Fibroblast of lung (primary cell): ENCODE data around the gene BCAS1.

Experiments used
- EZH2 ChIP-seq: IDR thresholded peaks from 2 replicates; pipeline ENCODE4 v1.5.1; 2012; ENCODE audit warnings: low read length, control low read depth, mild to moderate bottlenecking; ENCODE audit errors: missing control alignments
- TF ChIP-seq, protein P1 (sequence below), 2 donors: IDR thresholded peaks in 1 of 2; conservative IDR thresholded peaks in 1 of 2; 1 replicate in 1 of 2; 2 replicates in 1 of 2; pipeline ENCODE4 v1.5.1; 2011 to 2012; ENCODE audit warnings: low read length in 2 of 2, control low read depth in 1 of 2, inconsistent platforms in 1 of 2, low read depth in 1 of 2, mild to moderate bottlenecking in 1 of 2

DNA sequence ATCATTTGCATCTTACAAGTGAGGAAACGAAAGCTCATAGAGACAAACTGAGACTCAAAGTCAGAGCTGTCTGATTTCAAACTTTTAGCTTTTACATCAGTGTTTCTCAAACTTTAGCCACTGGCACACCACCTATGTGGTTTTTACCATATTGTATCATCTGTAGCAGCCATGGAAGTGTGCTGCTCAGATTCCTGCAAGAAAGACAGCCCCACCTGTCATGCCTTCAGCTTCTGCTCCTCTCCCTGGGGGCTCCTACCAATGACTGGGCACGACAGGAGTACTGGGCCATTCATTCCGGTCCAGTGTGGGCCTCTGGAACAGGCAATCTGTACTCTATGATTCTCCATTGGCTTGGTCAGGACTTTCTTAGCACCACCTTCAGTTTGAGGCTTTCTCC is 87.0 kb downstream of the BCAS1 start:
- TF ChIP-seq, protein P1, sequence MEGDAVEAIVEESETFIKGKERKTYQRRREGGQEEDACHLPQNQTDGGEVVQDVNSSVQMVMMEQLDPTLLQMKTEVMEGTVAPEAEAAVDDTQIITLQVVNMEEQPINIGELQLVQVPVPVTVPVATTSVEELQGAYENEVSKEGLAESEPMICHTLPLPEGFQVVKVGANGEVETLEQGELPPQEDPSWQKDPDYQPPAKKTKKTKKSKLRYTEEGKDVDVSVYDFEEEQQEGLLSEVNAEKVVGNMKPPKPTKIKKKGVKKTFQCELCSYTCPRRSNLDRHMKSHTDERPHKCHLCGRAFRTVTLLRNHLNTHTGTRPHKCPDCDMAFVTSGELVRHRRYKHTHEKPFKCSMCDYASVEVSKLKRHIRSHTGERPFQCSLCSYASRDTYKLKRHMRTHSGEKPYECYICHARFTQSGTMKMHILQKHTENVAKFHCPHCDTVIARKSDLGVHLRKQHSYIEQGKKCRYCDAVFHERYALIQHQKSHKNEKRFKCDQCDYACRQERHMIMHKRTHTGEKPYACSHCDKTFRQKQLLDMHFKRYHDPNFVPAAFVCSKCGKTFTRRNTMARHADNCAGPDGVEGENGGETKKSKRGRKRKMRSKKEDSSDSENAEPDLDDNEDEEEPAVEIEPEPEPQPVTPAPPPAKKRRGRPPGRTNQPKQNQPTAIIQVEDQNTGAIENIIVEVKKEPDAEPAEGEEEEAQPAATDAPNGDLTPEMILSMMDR (conservative IDR thresholded peaks at IDR 0.05 in 1 of 2, IDR thresholded peaks at IDR 0.05 in 1 of 2; ENCODE audit: low read depth in 1 of 2, low read length in 2 of 2): no peak
- TF ChIP-seq EZH2: no peak
